HG03066 (cell line): ENCODE data around the gene CALHM5.

ENCODE experiments used
- ATAC-seq: cut with Tn5 transposase; IDR thresholded peaks from one replicate; pipeline ENCODE4 v1.9.1; 2021; ENCODE audit warnings: low read depth; ENCODE audit not compliant: unreplicated experiment

Gene CALHM5

GRCh38 chr6:116507324-116507723 is 4.1 kb upstream of the CALHM5 start:
- no peak for ATAC-seq

DNA sequence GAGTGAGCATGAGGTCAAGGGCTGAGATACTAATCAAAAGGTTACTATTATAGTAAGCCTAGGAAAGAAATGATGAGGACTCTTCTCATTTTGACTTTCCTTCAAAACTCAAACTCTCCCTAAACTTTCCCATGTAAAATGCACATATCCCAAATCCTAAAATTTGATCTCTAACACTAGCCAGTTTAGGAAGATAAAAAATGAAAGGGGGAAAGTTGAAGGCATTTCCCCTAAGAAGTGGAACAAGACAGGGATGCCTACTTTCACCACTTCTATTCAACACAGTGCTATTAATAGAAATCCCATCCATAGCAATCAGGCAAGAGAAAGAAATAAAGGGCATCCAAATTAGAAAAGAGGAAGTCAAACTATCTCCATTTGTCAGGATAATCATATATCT is 2.9 kb upstream of the CALHM5 start:
- ATAC-seq, result no peak

GRCh38 chr6:116512111-116512559 is 696 bp downstream of the CALHM5 start:
- peak; percentile 61 for ATAC-seq

DNA sequence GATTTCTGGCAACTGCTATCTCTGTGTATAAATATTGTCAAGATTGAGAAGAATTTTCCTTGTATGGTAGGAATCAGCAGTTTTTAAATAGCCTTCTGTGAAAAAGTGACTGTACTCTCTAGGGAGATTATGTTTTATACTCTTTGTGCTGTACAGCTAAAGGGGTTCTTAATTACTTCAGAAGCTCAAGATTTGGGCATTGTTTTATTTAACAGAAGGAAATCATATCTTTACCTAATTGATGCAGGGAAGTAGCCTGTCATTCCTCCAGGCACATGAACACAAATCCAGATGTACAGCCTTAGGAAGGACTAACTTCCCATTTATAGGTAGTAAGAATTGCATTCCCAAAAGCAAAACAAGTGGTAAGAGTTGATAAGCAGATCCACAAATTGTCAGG is 1.3 kb downstream of the CALHM5 start:
- ATAC-seq, result no peak

DNA sequence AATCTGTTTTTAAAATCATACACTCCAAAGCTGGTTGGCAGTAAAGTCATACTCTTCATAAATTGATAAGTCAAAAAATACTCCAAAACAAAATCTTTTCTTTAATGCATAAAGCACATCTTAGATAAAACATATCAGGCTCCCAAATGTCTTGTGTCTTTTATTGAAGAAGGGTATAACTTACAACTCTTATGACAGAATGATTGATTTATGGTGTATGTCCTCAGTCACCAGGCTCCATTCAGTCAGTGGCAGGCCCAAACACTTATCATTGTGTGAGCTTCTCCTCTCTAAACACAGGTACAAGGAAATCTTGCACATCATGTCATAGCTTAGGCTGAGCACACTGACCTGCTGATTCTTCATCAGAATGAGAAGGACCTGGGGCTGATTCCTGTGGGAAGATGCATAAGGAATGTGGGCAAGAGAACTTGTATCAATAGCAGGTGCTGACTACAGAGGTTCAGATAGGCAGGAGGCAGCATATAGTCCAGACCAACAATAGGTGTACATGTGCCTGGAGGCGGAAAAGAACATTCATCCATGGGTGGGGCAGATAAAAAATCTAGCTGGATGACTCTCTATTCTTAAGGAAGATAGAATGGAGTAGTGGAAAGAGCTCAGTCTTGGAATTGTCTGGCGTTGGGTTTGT is 1.9 kb downstream of the CALHM5 start:
- no peak for ATAC-seq

DNA sequence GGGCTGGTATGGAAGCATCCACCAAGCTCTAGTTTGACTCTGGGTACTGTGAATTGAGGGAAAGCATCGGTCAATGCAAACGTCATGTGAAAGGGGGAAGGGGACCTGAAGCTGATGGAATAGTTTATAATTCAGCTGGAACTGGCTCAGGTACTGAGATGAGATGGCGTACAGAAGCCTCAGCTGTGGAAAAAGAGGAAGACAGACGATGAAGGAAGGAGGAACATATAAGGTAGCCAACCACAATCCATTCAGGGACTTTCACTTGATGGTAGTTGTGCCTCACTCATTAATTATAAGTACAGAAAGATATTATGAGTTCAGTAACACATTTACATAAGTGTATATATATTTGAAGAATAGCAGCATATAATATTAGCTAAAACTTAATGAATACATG is 2.7 kb downstream of the CALHM5 start:
- no peak for ATAC-seq

DNA sequence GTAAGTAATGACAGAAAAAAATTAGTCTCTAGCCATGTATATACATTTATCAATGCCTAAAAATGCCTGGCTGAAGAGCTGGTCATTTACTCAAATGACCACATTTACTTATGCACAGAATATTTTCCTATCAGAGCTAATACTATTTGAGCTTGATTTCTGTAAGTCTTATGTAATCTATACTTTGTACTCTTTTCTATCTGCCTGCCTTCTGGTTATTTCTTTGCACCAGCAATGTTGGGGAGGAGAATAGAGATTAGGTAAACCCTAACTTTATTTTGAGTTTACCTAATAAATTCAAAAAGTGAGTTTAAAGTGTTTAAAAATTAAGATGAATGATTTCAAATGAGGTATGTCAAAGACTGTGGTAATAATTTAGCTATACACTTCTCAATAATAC is 3.7 kb downstream of the CALHM5 start:
- ATAC-seq, result no peak

DNA sequence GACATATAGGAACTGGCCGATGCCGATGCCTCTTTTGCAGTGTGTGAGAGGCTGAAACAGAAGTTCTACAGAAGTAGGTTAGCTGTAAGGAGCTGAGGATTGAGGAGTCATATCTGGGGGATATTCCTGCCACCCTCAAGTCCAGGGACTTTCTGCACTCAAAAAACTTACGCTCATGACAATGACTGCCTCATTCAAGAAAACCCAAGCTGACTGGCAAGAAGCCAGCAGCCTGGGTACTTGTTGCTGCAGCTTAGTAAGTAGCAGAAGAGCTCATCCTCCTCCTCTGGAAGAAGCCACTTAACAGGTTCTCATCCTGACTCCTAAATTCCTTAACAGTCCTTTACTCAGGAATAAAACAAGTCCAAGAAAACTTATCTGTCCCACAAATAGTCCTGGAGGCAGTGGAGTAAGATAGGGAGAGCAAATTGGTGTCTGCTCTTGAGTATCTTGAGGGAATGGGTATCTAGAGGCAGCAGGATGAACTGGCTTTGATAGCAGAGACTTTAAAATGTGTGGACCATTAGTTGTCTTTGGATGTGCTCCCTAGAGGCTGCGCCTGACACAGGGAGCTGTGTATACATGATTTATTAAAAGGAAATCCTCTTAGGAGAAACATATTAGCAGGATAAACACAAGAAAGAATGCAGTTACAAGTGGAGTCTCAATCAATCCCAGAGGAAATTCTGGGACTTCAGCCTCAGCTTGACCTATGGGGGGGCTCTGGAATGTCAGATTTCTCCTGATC is 7.4 kb downstream of the CALHM5 start:
- no peak for ATAC-seq

DNA sequence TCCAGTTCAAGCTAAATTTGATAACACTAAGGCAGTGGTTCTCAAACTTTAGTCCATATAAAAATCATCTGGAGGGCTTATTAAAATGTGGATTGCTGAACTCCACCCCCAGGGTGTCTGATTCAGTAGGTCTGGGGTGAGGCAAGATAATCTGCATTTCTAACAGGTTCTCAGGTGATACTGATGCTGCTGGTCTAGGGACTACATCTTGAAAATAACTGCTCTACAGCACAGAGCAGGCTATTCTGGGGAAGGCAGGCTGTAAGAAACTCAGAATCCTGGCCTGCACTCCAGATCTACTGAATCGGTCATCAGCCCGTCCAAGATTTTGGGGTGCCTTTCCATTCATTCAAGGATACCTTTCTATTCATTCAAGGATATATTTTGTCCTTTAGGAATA is 11.5 kb downstream of the CALHM5 start:
- no peak for ATAC-seq

DNA sequence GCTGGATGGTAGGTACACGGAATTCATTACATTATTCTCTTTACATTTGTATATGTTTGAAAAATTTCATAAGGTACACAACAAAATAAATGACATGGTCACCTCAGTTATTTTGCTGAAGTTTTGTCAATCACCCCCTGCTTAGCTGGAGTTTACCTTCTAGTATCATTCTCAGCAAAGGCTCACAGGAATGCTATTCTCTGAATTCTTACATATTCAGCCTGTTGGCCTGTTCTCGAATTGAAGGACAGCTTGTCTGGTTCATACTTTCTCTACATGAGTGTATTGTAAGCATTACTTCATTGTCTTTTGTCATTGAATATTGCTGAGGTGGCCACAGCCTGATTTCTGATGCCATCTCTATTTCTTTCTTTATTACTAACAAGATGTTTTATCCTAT is 12.8 kb downstream of the CALHM5 start:
- no peak for ATAC-seq

GRCh38 chr6:116528133-116528532 is 16.7 kb downstream of the CALHM5 start:
- ATAC-seq, result no peak

- ATAC-seq, result no peak
These were observed 17.3 kb downstream of the CALHM5 start for GRCh38 chr6:116528780-116529179.

GRCh38 chr6:116529466-116530290 is 18.2 kb downstream of the CALHM5 start:
- ATAC-seq, result no peak

GRCh38 chr6:116530436-116530835 is 19.0 kb downstream of the CALHM5 start:
- ATAC-seq, result no peak

- peak; percentile 70 for ATAC-seq
These were observed 20.5 kb downstream of the CALHM5 start for GRCh38 chr6:116531675-116532570.

GRCh38 chr6:116533233-116533957 is 22.0 kb downstream of the CALHM5 start:
- ATAC-seq, result no peak

- no peak for ATAC-seq
These were observed 23.7 kb downstream of the CALHM5 start for GRCh38 chr6:116535109-116535508.

DNA sequence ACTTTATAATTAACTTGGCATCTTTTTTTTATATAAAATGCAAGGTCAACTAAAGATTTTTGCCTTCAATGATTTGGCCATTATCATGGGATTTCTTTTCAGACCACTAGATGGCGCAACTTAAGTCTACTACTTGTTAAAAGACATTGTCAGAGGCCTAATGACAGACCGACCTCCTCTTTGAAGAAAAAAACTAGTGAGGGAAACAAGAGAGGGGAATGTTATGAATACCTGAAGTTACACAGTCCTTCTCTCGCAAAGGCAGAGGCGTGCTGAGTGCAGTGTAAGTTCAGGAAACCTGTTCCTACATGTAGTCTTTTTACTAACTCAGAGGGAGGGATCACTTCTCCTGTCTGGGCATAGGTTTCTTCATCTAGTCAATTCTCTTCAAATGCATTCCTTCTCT is 24.8 kb downstream of the CALHM5 start:
- no peak for ATAC-seq

DNA sequence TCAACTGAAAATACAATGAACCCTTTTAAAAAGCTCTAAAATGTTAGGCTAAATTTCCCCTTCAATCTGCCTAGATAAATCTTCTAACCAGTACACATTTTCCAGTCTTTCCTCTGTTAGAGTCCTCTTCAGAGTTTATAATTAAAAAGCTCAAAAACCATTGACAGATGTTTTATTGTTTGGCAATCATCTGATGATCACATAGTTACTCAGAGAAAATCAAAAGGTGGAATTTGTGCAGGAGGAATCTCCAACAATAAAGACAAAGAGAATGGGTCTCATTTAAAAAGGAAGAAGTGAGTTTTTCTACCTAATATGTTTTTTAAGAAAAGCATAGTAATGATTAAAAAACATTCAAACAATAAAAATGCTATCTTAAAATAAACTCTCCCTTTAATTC is 31.0 kb downstream of the CALHM5 start:
- no peak for ATAC-seq

DNA sequence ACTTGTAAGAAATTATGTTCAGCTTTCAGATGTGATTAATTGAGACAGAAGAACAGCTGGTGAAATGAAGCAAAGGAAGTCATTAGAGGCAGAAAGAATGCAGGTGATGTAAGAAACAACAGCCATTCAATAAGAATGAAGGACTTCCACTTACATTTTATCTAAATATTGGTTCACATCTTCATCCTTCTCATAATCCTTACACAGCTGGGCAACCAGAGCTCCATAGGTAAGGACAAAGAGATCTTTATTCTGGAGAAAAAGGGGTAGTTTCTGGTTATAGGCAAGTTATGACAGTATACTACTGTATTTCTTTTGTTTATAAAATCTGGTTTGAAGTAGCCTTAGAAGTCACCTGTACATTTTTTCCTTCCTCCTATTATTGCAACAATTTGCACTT is 31.7 kb downstream of the CALHM5 start:
- no peak for ATAC-seq
